ENCODE results near the gene DNM3. TPM values are rescaled to one million over a fixed set of nuclear protein-coding genes. Genes with fewer than 3 reads are reported as not detected.

Gene DNM3
- total RNA-seq, 1 donor from 2014 or later: 9.6 TPM

GRCh38 chr1:172308142-172308541 is 466.8 kb downstream of the DNM3 start:
- intact Hi-C loops (cut with DNase I): no loop called here
- H3K9me3 ChIP-seq: no peaks in the 10 kb centered on the region
- H3K27ac ChIP-seq: no peak overlapping the region
- DNase-seq (ENCODE audit: low spot score in 2 of 2): no peak
- H3K27me3 ChIP-seq: no peaks in the 10 kb centered on the region
- no peaks in the 10 kb centered on the region for H3K36me3 ChIP-seq
- TF ChIP-seq CTCF (IDR thresholded peaks at IDR 0.05): no peak
- H3K4me3 ChIP-seq: no peak overlapping the region
- H3K4me1 ChIP-seq: no peaks in the 10 kb centered on the region

- TF ChIP-seq CTCF (IDR thresholded peaks at IDR 0.05): no peak
- H3K4me1 ChIP-seq: no peaks in the 10 kb centered on the region
- H3K9me3 ChIP-seq: no peaks in the 10 kb centered on the region
- DNase-seq (ENCODE audit: low spot score in 2 of 2): no peak
- intact Hi-C loops (cut with DNase I): no loop called here
- no peaks in the 10 kb centered on the region for H3K27me3 ChIP-seq
- no peak overlapping the region for H3K27ac ChIP-seq
- no peak overlapping the region for H3K4me3 ChIP-seq
- no peaks in the 10 kb centered on the region for H3K36me3 ChIP-seq
These were observed 467.3 kb downstream of the DNM3 start for GRCh38 chr1:172308577-172308976.

GRCh38 chr1:172320733-172321132 is 479.4 kb downstream of the DNM3 start:
- H3K36me3 ChIP-seq: no peaks in the 10 kb centered on the region
- H3K4me3 ChIP-seq: peak overlapping the region; percentile 21 to 52
- peaks cover 0 to 23% of the 10 kb centered on the region in 2 donors for H3K4me1 ChIP-seq
- H3K9me3 ChIP-seq: no peaks in the 10 kb centered on the region
- DNase-seq (ENCODE audit: low spot score in 2 of 2): peak in 1 of 2 donors; percentile 65
- no peaks in the 10 kb centered on the region for H3K27me3 ChIP-seq
- peak in 1 of 3 experiments; percentile 11 for TF ChIP-seq CTCF (IDR thresholded peaks at IDR 0.05)
- H3K27ac ChIP-seq: peak overlapping the region; percentile 91 to 92
- intact Hi-C loops (cut with DNase I): loop anchor here (10.0 kb wide), 1 partner anchor 1154 kb away; the partner anchor contains the start of gene PRDX6

DNA sequence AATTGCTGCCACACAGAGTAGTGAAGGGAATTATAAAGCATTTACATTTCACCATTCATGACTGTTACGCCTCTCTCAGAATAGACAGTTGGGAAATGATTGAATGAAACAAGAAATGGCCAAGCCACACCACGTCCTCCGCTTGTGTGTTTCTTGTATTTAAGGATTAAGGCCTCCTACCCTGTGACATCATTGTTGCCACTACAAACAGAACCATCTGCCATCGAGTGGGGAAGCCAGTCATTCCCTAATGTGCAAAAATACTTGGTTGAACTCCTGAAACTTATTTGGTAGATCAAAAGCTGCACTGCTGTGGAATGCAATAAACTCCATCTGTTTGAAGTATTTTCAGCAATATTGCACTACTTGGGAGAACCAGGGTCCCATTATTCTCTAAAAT is 480.2 kb downstream of the DNM3 start:
- no peak for TF ChIP-seq CTCF (IDR thresholded peaks at IDR 0.05)

DNA sequence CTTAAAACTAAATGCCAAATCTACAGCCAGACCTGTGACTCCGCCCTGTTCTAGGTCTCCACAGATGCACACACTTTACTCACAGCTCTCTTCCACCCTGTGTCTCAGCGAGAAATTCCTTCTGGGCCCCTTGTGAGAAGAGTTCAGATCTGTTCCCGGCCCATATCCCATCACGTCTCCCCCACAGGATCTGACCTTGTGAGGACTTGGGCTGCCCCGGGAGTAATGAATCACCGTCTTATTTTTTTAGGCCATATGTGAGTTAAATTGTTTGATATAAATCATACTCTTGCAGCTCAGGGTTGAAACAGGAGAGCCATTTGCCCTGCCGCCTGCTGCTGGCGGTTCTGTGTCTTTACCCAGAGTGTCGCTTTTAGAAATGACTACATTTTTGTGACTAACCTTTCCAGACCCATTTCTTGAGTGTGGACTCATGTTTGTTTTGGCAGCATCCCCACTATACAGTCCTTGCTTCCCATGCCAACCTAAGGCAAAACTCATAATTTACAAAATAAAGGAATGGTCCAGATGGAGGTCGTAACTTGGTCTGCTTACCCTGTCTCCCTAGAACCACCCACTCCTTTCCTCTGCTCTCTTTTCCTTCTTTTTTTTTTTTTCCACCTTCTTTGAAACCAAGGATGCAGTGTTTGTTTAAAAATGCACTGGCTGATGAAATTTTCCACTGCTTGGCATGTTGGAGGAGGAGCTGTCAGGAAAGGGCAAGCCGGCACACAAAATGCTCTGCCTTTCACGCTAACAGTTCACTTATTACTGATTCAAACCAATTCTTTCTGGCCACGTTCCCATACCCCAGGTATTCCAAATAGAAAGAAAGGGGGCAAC is 481.1 kb downstream of the DNM3 start:
- Histone ChIP-seq H3K27ac (peak overlapping the region; percentile 91 to 92), H3K27me3 (no peaks in the 10 kb centered on the region), H3K9me3 (no peaks in the 10 kb centered on the region), H3K36me3 (no peaks in the 10 kb centered on the region), H3K4me3 (peak overlapping the region; percentile 5 to 52), H3K4me1 (peaks cover 0 to 23% of the 10 kb centered on the region in 2 donors)
- DNase-seq (ENCODE audit: low spot score in 2 of 2): peak; percentile 35 to 87
- intact Hi-C loops (cut with DNase I): loop anchor here (1.0 to 10.0 kb wide), 7 partner anchors 36 to 1152 kb away; partner anchors contain the start of genes PRDX6 and SUCO
- TF ChIP-seq CTCF (IDR thresholded peaks at IDR 0.05): peak in 1 of 3 experiments; percentile 15

More for the DNA sequence above, 480.2 kb downstream of the DNM3 start:
- Histone ChIP-seq H3K4me3 (peak overlapping the region; percentile 5 to 52), H3K36me3 (no peaks in the 10 kb centered on the region), H3K9me3 (no peaks in the 10 kb centered on the region), H3K27ac (peak overlapping the region; percentile 91 to 92), H3K4me1 (peaks cover 0 to 23% of the 10 kb centered on the region in 2 donors), H3K27me3 (no peaks in the 10 kb centered on the region)
- DNase-seq (ENCODE audit: low spot score in 2 of 2): peak in 1 of 2 donors; percentile 68
- intact Hi-C loops (cut with DNase I): loop anchor here (10.0 kb wide), 1 partner anchor 1153 kb away; the partner anchor contains the start of gene PRDX6

Data from ascending aorta (tissue), 2 donors.